CD4-positive, alpha-beta T cell treated with Interleukin-21 for 1 hour (primary cell): ENCODE data around the gene ZNF575.

Experiments used
- DNase-seq: peaks from one replicate; pipeline ENCODE4 v3.0.0-alpha.2; 2020

ZNF575 gene, protein sequence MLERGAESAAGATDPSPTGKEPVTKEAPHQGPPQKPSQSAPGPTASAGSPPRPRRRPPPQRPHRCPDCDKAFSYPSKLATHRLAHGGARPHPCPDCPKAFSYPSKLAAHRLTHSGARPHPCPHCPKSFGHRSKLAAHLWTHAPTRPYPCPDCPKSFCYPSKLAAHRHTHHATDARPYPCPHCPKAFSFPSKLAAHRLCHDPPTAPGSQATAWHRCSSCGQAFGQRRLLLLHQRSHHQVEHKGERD

DNA sequence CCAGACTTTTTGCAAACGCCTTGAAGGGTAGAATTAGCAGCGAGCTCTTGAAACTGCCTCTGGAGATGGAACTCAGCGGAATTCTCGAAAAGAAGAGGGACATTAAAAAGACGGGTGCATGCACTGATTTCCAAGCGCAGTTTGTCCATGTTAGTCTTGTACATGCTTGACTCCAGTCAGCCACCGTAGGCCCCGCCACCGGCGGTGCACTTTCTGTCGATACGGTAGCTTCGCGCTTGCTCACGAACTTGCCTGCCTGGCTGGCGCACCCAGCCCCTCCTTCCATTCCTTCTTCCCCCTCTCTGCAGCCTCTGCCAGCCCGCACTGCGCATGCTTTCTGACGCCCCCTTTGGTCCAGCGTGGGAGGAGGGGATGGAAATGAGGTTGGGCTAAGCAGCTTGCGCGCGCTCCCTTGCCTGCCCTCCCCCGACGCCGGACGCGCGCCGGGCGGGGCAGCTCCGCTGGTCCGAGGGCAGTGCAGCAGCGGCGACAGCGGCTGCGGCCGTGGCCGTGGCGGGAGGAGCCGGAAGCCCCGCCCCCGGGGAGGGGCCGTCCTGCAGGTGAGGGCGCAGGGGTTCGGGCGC lies at the start of gene ZNF575:
TSS of gene ZNF575 (plus strand) at position 227 of the 584 bp plus-strand sequence. CDS start 1,235 bp downstream, outside the sequence.
- DNase-seq: peak; percentile 87

DNA sequence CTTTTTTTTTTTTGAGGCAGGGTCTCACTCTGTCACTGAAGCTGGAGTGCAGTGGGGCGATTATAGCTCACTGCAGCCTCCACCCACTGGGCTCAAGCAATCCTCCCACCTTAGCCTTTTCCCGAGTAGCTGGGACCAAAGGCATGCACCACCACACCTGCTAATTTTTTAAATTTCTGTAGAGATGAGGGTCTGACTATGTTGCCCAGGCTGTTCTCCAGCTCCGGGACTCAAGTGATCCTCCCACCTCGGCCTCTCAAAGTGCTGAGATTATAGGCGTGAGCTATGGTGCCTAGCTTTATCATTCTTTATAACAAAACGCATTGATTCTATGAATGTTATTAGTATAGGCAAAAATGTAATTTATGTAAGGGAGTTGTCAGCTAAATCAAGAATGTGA lies 49.7 kb upstream of the ZNF575 start:
- no peak for DNase-seq

DNA sequence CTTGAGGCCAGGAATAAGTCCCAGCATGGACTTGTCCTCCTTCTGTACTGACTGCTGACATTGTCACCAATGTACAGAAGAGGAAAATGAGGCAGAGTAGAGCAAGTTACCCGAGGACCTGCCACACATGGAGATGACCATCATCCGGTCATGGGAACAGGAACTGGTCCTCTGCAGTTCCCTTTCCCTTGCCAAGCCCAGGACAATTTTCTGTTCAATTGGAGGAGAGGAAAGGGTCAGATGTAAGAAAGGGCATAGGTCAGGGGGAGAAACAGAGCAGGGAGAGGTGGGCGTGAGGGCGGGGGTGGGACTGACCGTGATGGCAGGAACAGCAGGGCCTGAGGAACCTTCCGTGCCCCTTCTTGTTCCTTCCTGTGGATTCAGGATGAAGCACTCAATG lies 47.0 kb upstream of the ZNF575 start:
- no peak for DNase-seq

DNA sequence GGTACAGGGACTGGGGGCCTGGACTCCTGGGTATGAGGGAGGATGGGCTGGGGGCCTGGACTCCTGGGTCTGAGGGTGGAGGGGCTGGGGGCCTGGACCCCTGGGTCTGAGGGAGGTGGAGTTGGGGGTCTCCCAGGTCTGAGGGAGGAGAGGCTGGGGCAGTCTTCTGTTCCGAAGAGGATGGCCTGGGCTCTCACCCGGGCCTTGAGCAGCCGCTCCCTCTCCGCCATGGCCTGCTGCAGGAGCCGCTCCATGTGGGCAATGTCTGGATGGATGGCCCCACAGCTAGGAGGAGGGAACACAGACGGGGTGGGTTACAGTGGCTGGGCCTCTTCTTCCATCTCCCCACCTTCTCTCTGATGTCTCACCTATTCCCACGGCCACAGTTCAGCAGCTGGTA lies 46.6 kb upstream of the ZNF575 start:
- DNase-seq: no peak

DNA sequence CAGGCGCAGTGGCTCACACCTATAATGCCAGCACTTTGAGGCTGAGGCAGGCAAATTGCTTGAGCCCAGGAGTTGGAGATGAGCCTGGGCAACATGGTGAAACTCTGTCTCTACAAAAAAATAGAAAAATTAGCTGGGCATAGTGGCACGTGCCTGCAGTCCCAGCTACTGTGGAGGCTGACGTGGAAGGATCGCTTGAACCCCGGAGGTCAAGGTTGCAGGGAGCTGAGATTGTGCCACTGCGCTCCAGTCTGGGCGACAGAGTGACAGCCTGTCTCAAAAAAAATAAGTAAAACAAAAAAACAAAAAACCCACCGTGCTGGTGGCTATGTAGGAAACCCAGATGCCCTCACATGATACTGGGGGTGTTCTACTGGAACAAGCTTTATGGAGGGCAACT lies 44.8 kb upstream of the ZNF575 start:
- DNase-seq: no peak

DNA sequence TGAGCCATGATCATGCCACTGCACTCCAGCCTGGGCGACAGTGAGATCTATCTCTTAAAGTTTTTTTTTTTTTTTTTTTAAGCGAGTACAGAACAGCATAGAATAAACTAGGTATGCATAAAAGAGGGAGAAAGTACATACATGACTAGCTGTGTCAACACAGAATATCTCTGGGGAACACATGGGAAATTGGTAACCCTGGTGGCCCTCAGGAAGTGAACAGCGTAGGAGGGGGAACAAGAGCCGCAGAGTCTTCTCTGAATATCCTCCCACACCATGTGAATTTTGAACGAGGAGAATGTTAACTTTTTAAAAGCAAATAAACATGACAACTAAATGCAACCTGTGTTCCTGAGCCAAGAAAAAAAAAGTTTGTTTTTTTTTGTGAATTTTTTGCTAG lies 43.7 kb upstream of the ZNF575 start:
- no peak for DNase-seq

DNA sequence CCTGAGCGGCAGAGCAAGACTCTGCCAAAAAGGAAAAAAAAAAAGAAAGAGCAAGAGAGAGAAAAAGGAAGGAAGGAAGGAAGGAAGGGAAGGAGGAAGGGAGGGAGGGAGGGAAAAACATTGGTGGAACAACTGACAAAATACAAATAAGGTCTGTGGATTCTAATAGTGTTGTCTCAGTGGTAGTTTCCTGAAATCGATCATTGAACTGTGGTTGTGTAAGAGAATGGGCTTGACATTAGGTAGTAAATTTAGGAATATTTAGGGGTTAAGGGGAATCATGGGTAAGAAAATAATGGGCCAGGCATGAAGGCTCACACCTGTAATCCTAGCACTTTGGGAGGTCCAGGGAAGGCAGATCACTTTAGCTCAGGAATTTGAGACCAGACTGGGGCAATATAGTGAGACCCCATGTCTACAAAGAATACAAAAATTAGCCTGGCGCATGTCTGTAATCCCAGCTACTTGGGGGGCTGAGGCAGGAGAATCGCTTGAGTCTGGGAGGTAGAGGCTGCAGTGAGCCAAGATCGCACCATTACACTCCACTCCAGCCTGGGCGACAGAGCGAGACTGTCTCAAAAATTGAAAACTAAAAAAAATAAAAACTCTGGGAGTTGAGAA lies 42.9 kb upstream of the ZNF575 start:
- DNase-seq: no peak

DNA sequence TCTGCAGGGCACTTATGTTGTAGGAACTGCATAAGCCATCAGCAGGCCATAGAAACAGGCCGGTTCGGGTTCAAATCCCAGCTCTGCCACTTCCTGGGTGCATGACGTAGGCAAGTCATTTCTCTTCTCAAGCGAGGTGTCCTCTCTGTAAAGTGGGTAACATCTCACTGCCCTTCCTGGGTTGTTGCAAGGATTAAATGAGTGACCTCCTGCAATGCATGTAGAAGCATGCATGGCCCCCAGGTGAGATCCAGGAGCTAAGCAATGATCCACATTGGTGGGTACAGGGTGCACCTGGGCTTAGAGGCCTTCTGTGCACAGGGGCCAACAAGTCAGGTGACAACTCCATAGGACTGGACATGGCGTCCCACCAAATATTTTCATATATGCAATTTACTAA lies 42.2 kb upstream of the ZNF575 start:
- DNase-seq: no peak

DNA sequence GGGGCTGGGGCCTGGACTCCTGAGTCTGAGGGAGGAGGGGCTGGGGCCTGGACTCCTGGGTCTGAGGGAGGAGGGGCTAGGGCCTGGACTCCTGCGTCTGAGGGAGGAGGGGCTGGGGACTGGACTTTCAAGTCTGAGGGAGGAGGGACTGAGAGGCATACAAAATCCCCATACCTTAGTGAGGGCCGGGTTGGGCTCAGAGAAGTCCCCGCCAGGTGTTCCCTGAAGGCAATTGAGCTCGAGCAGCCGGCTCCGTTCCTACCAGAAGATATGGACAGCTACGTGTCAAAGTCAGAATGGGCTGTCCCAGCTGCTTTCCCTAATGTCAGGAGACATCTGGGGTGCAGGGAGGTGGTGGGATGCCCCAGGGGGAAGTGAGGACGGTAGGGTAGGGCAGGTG lies 37.9 kb upstream of the ZNF575 start:
- no peak for DNase-seq

DNA sequence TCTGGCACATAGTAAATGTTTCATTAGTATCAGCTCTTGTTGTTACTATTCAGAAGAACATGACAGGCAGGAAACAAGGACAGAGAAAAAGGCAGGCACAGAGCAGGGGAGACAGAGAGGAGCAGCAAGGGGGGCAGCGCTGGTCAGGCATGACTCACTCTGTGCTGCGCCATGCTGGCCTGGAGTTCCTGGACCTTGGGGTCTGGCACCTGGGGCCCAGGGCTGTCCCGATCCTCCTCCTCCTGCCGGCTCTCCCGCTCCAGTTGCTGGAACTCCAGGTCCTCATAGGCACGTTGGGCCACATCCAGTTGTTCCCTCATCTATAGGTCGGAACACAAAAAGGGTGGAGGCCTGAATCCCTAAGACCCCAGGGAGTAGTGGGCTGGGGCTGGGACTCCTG lies 36.0 kb upstream of the ZNF575 start:
- no peak for DNase-seq

DNA sequence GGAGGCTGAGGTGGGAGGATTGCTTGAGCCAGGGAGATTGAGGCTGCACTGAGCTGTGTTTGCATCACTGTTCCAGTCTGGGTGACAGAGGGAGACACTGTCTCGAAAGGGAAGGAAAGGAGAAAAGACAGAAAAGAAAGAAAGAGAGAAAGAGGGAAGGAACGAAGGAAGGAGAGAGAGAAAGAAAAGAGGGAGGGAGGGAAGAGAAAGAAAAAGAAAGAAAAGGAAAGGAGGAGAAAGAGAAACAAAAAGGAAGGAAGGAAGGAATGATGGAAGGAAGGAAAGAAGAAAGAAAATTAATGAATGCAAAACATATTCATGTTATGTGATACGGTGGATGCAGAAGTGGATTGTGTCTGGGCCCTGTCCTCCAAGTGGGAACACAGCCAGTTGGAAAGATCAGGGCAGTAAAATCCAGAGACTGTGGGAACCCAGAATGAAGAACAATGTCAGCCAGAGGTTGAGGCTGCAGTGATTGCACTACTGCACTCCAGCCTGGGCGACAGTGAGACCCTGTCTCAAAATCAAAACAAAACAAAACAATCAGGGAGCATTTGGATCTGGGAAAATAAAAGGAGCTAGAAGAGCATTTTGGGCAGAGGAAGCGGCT lies 34.6 kb upstream of the ZNF575 start:
- DNase-seq: no peak

DNA sequence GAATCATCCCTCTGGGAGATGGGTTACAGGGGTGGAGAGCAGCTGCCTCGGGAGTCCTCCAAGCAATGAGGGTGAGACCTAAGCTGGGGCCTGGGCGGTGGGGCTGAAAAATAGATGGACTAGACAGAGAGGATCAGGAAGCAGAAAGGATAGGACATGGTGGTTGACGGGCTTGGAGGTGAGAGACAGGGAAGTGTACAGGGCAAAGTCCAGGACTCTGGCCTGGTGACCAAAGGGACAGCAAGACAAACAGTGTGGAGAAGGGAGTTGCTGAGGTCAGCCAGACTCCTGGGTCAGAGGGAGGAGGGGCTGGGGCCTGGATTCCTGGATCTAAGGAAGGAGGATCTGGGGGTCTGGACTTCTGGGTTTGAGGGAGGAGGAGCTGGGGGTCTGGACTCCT lies 33.9 kb upstream of the ZNF575 start:
- no peak for DNase-seq

DNA sequence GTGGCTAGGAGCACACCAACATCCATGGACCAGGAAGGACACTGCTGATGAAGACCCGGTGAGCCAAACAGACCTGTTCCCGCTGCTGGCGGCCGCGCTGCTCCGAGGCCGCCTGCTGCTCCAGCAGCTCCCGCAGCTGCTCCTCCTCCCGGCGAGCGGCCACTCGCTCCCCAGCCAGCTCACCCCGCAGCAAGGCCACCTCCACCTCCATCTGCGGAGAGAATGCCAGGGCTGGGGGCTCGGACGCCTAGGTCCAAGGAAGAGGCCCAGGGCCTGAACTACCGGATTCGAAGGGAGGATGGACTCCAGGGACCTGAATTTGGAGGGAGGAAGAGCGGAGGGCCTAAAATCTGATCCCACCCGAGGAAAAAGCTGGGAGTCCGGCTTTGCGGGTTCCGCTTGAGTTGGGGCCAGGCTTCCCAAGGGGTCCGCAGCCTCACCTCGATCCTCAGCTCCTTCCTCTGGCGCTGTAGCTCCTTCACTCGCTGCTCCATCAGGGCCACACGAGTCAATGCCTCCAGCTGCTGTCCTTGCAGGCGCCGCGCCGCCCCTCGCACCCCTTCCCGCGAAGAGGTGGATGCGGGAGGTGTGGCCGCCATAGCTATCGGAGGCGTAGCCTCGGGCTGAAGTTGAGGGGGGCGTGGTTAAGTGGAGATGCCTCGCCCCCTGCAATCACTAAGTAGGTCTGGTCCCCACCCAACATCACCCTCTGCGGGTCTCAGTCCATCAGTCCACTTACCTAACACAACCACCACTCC lies 31.1 kb upstream of the ZNF575 start:
- DNase-seq: no peak

DNA sequence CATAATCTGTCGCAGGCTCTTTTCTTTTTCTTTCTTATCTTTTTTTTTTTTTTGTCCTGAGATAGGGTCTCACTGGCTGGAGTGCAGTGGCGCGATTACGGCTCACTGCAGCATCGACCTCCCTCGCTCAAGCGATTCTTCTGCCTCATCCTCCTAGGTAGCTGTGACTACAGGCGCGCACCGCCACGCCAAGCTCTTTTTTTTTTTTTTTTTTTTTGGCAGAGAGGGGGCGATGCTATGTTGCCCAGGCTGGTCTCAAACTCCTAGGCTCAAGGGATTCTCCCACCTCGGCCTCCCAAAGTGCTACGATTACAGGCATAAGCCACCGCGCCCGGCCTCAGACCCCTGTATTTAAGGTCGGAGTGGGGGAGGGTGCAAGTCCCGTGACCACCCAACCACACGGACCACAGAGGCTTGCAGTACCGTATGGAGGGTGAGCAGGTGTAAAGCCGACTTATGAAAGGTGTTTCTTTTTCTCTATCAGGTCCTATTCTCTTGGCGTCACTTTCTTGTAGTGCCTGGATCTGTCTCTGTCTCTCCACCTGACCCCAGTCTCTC lies 30.5 kb upstream of the ZNF575 start:
- no peak for DNase-seq

DNA sequence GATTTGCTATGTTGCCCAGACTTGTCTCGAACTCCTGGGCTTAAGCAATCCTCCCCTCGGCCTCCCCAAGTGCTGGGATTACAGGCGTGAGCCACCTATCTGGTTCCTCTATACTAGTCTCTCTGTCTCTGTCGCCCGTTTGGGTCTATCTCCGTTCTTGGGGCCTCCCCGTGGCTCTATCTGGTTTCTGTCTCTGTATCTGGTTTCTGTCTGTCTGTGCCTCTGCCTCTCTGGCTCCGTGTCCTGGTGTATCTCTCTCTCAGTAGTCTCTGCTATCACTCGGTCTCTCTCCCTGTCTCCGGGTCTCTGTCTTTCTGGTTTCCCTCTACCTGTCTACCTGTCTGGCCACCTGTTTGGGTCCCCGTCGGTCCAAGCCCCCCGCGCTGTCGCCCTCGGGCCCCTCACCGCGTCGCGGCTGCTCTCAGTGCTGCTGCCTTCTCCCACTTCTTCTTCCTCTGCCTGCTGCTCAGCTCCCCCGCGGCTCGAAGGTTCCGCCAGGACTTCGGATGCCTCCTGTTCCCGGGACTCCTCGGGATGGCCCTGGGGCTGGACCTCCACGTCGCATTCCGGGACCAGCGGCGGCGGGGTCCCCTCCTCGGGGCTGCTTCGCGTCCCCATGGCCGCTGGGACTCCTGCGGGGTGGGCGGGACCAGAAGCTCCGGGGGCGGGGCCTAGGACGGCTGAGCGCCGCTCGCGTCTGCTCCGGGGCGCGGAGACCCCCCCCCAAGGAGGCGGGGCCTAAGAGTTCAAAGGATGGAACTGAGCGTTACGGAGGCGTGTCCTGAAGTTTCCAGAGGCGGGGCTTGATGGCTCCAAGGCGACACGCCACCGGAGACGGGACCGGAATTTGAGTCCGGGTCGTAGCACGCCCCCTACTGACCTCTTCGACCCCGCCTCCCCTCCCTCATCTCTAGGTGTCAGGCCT lies 29.2 kb upstream of the ZNF575 start:
- DNase-seq: peak; percentile 99

DNA sequence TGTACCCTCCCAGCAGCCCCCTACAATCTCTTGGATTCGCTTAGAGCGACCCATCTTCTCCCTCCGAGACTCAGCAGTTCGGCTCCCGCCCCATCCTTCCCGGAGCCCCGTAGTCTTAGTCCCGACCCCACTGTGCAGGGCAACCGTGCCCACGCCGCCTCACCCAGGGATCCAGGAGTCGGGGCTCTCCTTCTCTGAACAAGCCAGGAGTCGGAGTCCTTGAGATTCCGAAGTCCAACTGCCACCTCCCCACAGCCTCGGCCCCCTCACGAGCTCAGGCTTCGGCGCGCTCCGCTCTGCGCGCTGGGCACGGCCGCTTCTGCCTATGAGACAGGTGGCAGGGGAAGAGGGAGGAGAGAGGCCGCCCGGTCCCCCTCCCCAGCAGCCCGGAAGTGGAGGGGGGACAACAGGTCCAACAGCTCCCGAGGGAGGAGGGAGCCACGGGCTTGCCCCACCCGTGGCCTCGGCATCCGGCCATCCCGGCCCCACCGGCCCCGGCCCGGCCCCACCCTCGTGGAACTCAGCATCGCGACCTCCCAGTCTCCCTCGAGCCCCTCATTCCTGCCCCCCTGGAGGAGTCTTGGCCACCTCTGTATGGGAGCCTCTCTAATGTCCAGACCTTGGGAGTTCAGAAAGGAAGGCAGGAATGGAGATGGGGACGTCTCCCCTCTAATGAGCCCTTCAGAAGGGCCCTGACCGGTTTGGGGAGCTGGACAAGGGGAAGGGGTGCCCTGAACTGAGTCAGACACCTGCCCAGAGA lies 28.4 kb upstream of the ZNF575 start, which contains the start of gene PHLDB3:
TSS of gene PHLDB3 (minus strand) at position 321 of the 760 bp plus-strand sequence. CDS start 628 bp downstream, outside the sequence.
- DNase-seq: peak; percentile 63

DNA sequence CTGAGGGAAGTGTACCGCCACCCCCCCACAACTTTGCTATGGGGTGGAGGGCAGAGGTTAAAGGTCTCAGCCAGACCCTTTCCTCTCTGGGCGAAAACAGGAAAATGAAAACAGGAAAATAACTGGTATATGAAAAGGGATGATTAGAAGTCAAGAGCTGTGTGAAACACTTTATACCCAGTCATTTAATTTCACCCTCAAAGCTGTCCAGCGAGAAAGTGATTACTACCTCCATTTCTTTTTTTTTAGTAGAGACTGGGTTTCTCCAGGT lies 27.9 kb upstream of the ZNF575 start:
- DNase-seq: no peak

DNA sequence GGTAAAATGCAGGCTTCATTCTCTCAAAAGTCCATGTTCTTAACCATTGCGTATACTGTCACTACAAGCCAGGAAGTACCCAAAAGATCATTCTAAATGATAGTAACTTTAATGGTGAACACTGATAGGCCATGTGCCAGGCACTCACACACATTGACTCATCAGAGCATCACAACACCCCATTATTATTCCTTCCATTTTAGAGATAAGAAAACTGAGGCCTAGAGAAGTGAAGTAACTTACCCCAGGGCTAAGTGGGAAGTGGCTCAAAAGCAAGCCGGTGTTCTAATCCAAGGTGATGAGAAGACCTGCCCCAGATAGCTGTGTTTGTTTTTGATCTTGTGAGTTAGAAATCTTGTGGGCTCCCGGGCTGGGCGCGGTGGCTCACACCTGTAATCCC lies 27.0 kb upstream of the ZNF575 start:
- no peak for DNase-seq

DNA sequence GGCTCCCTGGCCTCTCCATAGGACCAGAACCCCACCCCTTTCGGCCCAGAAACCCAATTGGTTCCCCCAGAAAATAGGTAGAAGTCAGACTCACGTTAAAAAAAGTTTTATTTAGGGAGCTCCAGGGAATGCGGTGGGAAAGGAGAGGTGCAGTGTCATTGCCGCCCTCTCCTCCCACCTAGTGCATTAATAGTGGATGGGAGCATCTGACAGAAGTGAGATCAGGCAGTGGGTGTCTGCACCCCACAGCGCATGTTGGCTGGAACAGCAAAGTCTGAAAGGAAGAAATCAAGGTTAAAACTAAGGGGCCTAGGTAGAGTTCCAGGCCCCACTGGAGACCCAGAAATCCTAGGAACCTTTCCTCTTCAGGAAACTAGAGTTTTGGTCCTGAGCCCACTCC lies 26.4 kb upstream of the ZNF575 start:
- no peak for DNase-seq

DNA sequence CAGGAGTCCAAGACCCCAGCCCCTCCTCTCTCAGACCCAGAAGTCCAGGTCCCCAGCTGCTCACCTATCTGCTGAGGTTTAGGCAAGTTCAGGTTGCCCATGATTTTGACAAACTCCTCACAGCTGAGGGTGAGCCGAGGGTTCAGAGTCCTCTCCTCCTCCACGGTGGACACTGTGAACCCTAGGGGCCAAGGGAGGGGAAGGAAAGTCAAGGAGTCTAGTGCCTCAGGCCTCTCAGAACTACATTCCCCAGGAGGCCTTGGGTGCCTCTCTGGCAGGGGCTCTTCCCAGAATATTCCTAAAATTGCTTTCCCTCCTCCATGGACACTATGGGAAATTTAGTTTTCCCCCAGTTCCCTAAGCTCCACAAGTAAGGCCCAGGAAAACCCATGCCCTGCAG lies 25.1 kb upstream of the ZNF575 start:
- DNase-seq: no peak

DNA sequence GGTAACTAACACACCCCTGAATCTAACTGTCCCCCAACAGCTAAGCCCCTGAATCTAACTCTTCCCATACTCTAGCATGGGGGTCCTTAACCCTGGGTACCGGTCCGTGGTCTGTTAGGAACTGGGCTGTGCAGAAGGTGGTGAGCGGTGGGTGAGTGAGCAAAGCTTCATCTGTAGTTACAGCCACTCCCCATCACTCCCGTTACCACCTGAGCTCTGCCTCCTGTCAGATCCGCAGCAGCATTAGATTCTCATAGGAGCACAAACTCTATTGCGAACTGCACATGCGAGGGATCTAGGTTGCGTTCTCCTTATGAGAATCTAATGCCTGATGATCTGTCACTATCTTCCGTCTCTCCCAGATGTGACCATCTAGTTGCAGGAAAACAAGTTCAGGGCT lies 22.3 kb upstream of the ZNF575 start:
- no peak for DNase-seq
